Measurements from ENCODE around the gene CTIF. TPM values are rescaled to one million over a fixed set of nuclear protein-coding genes. Genes with fewer than 3 reads are reported as not detected.

CTIF gene
- total RNA-seq, 2 donors from 2014 or later: 7.9 to 8.2 TPM

- Mint-ChIP-seq H3K4me1 (peaks cover 51% of the 10 kb centered on the region), H3K9me3 (no peaks in the 10 kb centered on the region), H3K36me3 (ENCODE audit: low read depth) (peaks cover 23% of the 10 kb centered on the region), H3K27me3 (no peaks in the 10 kb centered on the region), H3K27ac (peak overlapping the region; percentile 73), H3K4me3 (peak overlapping the region; percentile 49)
- peak; percentile 42 for ATAC-seq (replicated peaks)
Observed at GRCh38 chr18:48813833-48814489, 275.1 kb downstream of the CTIF start.

GRCh38 chr18:48814490-48815178, 275.8 kb downstream of the CTIF start:
- no peaks in the 10 kb centered on the region for H3K27me3 Mint-ChIP-seq

GRCh38 chr18:48815179-48815515, 276.3 kb downstream of the CTIF start:
- Mint-ChIP-seq H3K4me1 (peaks cover 53% of the 10 kb centered on the region), H3K4me3 (peak overlapping the region; percentile 49), H3K9me3 (no peaks in the 10 kb centered on the region), H3K27ac (peak overlapping the region; percentile 73), H3K27me3 (no peaks in the 10 kb centered on the region), H3K36me3 (ENCODE audit: low read depth) (peaks cover 30% of the 10 kb centered on the region)
- no peak for ATAC-seq (replicated peaks)

More at GRCh38 chr18:48814490-48815178, 275.8 kb downstream of the CTIF start:
- H3K27ac Mint-ChIP-seq: peak overlapping the region; percentile 73
- H3K36me3 Mint-ChIP-seq (ENCODE audit: low read depth): peaks cover 27% of the 10 kb centered on the region
- peak overlapping the region; percentile 49 for H3K4me3 Mint-ChIP-seq
- ATAC-seq (replicated peaks): peak; percentile 66
- H3K9me3 Mint-ChIP-seq: no peaks in the 10 kb centered on the region
- peaks cover 51% of the 10 kb centered on the region for H3K4me1 Mint-ChIP-seq

GRCh38 chr18:48815581-48816324, 276.9 kb downstream of the CTIF start:
- Mint-ChIP-seq H3K9me3 (no peaks in the 10 kb centered on the region), H3K4me3 (peak overlapping the region; percentile 49)
- peak; percentile 62 for ATAC-seq (replicated peaks)

GRCh38 chr18:48816554-48816953, 277.7 kb downstream of the CTIF start:
- Mint-ChIP-seq H3K4me3 (peak overlapping the region; percentile 49), H3K9me3 (no peaks in the 10 kb centered on the region), H3K4me1 (peaks cover 62% of the 10 kb centered on the region), H3K27ac (peak overlapping the region; percentile 73), H3K27me3 (no peaks in the 10 kb centered on the region), H3K36me3 (ENCODE audit: low read depth) (peaks cover 43% of the 10 kb centered on the region)
- ATAC-seq (replicated peaks): no peak

More at GRCh38 chr18:48815581-48816324, 276.9 kb downstream of the CTIF start:
- no peaks in the 10 kb centered on the region for H3K27me3 Mint-ChIP-seq
- peaks cover 58% of the 10 kb centered on the region for H3K4me1 Mint-ChIP-seq
- H3K27ac Mint-ChIP-seq: peak overlapping the region; percentile 73
- H3K36me3 Mint-ChIP-seq (ENCODE audit: low read depth): peaks cover 36% of the 10 kb centered on the region

GRCh38 chr18:48817021-48817461, 278.2 kb downstream of the CTIF start:
- H3K27me3 Mint-ChIP-seq: no peaks in the 10 kb centered on the region
- no peak overlapping the region for H3K4me3 Mint-ChIP-seq
- H3K4me1 Mint-ChIP-seq: peaks cover 65% of the 10 kb centered on the region
- no peak for ATAC-seq (replicated peaks)
- no peaks in the 10 kb centered on the region for H3K9me3 Mint-ChIP-seq
- peaks cover 43% of the 10 kb centered on the region for H3K36me3 Mint-ChIP-seq (ENCODE audit: low read depth)
- peak overlapping the region; percentile 73 for H3K27ac Mint-ChIP-seq

GRCh38 chr18:48818329-48819254, 279.8 kb downstream of the CTIF start:
- H3K4me3 Mint-ChIP-seq: no peak overlapping the region
- peaks cover 5% of the 10 kb centered on the region for H3K9me3 Mint-ChIP-seq
- H3K36me3 Mint-ChIP-seq (ENCODE audit: low read depth): peaks cover 43% of the 10 kb centered on the region
- H3K4me1 Mint-ChIP-seq: peaks cover 57% of the 10 kb centered on the region
- H3K27ac Mint-ChIP-seq: peak overlapping the region; percentile 66
- ATAC-seq (replicated peaks): no peak
- H3K27me3 Mint-ChIP-seq: no peaks in the 10 kb centered on the region

GRCh38 chr18:48819276-48819675, 280.4 kb downstream of the CTIF start:
- no peak overlapping the region for H3K4me3 Mint-ChIP-seq
- peaks cover 5% of the 10 kb centered on the region for H3K9me3 Mint-ChIP-seq

GRCh38 chr18:48819781-48820482, 281.1 kb downstream of the CTIF start:
- Mint-ChIP-seq H3K27ac (peak overlapping the region; percentile 87), H3K9me3 (peaks cover 5% of the 10 kb centered on the region), H3K4me1 (peaks cover 48% of the 10 kb centered on the region), H3K27me3 (no peaks in the 10 kb centered on the region), H3K4me3 (peak overlapping the region; percentile 66), H3K36me3 (ENCODE audit: low read depth) (peaks cover 43% of the 10 kb centered on the region)
- ATAC-seq (replicated peaks): no peak

More at GRCh38 chr18:48819276-48819675, 280.4 kb downstream of the CTIF start:
- Mint-ChIP-seq H3K27ac (no peak overlapping the region), H3K4me1 (peaks cover 51% of the 10 kb centered on the region), H3K36me3 (ENCODE audit: low read depth) (peaks cover 43% of the 10 kb centered on the region), H3K27me3 (no peaks in the 10 kb centered on the region)
- ATAC-seq (replicated peaks): no peak

- ATAC-seq (replicated peaks): peak; percentile 93
- Mint-ChIP-seq H3K4me1 (peaks cover 47% of the 10 kb centered on the region), H3K4me3 (peak overlapping the region; percentile 66), H3K27me3 (no peaks in the 10 kb centered on the region), H3K9me3 (peaks cover 5% of the 10 kb centered on the region), H3K27ac (peak overlapping the region; percentile 87), H3K36me3 (ENCODE audit: low read depth) (peaks cover 40% of the 10 kb centered on the region)
Observed at GRCh38 chr18:48820483-48821250, 281.8 kb downstream of the CTIF start.

GRCh38 chr18:48821251-48821590, 282.4 kb downstream of the CTIF start:
- H3K36me3 Mint-ChIP-seq (ENCODE audit: low read depth): peaks cover 36% of the 10 kb centered on the region
- peaks cover 45% of the 10 kb centered on the region for H3K4me1 Mint-ChIP-seq
- H3K27ac Mint-ChIP-seq: peak overlapping the region; percentile 87
- peaks cover 5% of the 10 kb centered on the region for H3K9me3 Mint-ChIP-seq
- peak overlapping the region; percentile 66 for H3K4me3 Mint-ChIP-seq
- H3K27me3 Mint-ChIP-seq: no peaks in the 10 kb centered on the region
- ATAC-seq (replicated peaks): no peak

- Mint-ChIP-seq H3K4me3 (peak overlapping the region; percentile 66), H3K27me3 (no peaks in the 10 kb centered on the region), H3K36me3 (ENCODE audit: low read depth) (peaks cover 37% of the 10 kb centered on the region), H3K27ac (no peak overlapping the region), H3K4me1 (peaks cover 46% of the 10 kb centered on the region), H3K9me3 (peaks cover 5% of the 10 kb centered on the region)
- ATAC-seq (replicated peaks): no peak
Observed at GRCh38 chr18:48821845-48822244, 283.0 kb downstream of the CTIF start.
